Activated CD4-positive, alpha-beta T cell treated with anti-CD3 and anti-CD28 coated beads, Interleukin-2, amount 50 U/mL, for 1 hour (primary cell): Measurements from ENCODE around the gene FBXL7.

Experiments used
- DNase-seq: peaks from one replicate; pipeline ENCODE4 v3.0.0-alpha.2; 2020

FBXL7 gene

DNA sequence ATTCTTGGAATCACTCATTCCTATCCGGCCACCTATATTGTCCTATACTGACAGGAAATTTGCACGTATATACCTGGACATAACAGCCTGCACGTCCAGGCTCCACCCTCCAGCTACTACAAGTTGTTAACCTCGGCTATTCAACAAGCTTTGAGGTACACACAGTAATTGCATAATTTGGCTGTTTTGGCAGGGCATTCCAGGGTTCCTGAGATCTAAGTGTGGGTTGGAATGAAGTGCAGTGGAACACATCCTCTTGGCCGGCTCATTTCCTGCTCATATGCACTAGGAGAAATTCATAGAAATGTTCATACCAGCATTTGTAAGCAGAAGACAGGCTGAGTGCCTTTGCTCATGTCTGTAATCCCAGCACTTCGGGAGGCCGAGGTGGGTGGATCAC is 222.3 kb downstream of the FBXL7 start:
- DNase-seq, result no peak

DNA sequence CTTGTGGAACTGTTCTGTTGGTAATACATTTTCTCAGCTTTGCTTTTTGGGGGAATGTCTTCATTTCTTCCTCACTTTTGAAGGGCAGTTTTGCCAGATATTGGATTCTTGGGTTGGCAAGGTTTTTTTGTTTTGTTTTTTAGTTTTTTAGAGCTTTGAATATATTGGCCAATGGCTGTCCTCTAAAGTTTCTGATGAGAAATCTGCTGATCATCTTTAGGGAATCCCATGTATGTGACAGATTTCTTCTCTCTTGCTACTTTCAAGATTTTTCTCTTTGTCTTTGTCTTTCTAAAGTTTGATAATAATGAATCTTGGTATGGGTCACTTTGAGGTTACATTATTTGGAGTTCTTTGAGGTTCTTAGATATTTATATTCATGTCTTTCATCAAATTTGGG is 227.4 kb downstream of the FBXL7 start:
- DNase-seq, result no peak

DNA sequence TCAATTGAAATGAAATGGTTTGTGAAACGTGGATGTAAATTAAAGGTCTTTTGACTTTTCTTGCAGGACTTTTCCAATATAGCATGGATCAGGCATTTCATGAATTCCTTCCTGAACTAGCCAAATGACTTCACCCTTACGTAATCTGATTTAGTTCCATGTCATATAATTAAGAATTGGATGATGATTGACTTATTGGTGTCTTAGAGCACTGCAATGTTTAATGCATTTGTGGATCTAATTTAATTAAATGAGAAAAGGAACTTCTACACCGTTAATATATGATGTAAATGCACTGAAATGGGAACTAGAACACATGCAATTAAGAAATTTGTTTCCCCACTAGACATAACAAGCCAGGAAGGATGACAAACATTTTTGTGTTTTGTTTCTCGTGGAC is 228.8 kb downstream of the FBXL7 start:
- DNase-seq, result no peak

DNA sequence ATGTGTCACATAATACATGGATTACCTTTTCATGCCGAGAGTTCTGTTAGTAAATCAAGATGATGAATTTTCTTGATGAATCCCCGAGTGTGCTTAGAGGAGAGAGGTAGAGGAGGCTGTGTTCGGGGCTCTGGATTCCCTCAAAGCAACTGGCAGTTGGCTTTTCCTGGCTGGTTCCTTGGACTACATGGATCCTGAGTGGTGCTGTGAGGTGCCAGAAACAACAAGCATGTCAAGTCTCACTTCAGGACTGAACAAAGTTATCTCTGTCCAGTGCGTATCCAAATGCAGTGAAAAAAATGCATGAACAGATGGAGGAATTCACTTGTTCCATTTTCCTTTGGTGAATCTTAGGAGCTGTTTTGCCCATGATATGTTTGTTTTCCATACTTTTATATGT is 231.7 kb downstream of the FBXL7 start:
- no peak for DNase-seq

DNA sequence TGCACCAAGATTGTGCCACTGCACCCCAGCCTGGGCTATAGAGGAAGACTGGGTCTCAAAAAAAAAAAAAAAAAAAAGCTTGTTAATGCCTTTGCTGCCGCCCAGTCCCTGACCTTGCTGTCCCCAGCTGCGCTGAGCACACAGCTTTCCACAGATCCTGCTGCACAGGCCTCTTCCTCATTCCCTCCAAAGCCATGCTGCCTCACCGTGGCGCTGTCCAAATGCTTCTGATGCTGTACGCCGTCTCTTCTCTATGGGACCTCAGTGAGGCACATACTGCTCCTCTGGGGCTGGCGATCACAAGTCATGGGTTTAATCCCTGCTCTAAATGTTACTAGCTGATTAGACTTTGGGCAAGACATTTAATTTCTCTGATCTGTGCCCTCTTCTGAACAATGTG is 234.1 kb downstream of the FBXL7 start:
- no peak for DNase-seq

DNA sequence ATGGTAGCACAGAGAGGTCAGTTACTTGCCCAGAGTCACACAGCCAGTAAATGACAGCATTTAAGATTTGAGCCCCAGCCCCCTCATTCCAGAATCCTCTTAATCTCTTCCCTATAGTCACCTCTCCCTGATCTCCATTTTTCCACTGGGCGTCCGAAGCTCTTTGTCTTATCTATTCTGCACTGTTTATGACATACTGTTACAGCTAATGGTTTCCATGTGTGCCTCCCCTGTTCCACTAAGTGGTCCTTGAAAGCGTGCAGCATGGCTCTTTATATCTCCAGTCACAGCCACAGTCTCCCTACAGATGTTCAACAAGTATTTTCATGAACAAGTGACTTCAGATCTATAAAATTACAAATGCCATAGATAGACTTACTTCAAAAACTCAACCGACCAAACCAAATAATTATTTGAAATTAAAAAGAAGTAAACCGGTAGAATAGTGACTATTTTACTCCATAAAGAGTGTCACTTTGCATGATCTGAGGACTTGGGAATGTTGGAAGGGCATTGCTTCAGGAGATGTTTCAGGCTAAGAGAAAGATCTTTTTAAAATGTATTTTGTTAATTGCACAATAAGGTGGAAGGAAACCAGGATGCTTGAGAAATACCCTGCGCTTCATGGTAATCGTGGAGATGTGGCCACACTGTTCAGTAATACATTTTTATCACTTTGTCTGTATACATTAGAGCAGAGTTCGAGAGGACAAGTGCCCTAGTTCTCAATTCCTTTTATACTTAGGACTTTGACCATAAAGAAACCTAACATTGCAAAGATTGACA is 237.2 kb downstream of the FBXL7 start:
- no peak for DNase-seq

DNA sequence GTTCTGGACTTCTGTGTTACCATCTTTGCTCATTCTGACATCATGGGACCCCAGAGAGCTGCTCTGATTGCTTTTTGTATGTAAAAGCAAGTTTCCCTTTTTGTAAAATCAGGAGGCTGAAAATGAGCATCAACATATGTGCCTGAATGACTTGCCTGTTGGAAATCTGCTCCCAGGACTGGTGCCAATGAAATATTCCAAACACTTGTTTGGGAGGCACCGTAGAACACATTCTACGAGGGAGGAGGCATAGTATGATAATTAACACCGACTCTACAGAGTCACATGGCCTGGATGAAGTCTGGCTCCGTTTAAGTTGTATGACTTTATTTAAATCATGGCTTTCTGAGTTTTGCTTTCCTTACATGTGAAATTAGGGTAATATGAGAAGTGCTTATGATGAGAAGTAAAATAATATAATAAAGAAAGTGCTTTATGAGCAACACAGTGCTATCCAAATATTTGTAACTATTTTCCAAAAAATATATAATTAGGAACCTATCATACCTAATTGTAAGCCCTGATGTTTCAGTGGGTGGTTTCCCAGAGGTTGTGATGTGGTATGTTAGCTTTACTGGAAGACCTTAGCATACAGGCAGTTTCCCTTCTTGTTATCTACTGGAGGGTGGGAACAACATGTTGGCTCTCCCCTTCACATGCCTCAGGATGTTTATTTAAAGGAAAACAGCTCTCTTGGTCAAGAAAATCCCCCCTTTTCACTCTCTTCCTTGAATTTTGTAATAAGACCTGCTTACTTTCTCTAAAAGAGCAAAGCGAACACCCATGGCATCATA is 238.1 kb downstream of the FBXL7 start:
- no peak for DNase-seq

DNA sequence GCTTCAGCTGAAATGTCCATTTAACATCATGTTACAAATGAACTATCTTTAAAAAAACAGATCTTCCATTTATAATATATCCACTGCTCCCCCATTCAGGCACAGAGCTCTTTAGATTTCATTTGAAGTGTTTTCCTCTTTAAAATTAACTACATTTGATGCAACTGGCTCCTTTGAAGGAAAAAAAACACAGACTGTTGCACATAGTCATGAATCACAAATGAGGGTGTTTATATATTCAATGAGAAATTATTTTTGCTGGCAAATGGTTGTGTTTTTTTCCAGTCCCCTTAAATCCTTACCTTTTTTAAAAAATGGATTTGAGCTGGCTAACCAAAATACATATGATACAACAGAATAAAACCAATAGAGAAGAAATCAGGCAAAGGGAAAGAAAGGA is 240.4 kb downstream of the FBXL7 start:
- DNase-seq, result no peak

DNA sequence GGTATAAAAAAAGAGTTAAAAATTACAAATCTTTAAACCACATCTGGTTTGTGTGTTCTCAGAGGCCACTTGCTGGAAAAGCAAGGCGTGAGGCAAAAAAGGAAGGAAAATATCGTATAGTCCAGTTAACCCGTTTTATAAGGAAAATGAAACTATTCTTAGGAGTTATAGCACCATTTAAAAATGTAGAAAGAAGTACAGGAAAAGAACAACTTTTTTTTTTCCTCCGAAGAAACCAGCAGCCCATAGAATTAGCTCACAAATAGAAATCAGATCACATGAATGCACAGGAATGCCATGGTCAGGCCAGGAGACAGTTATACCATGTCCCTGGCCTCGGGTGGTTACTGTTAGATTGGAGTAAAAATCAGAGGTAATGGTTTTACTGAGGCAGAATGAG is 241.6 kb downstream of the FBXL7 start:
- no peak for DNase-seq

DNA sequence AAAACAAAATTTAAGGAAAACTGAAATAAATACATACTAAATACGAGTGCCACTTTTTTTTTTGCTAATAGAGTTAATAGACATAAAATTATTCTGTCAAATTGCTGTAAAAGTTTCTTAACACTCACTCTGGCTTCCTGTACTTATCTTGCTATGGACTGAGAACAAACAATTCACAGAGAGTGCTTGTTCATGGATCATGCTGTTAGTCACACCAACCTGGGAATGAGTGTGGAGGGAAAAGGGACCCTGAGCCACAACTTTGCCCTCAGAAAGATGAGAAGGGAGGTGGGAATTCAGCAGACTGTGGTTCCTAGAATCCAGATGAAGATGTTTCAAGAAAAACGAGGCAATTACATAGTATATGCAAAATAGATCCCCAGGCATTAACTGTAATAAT is 246.9 kb downstream of the FBXL7 start:
- DNase-seq, result no peak

DNA sequence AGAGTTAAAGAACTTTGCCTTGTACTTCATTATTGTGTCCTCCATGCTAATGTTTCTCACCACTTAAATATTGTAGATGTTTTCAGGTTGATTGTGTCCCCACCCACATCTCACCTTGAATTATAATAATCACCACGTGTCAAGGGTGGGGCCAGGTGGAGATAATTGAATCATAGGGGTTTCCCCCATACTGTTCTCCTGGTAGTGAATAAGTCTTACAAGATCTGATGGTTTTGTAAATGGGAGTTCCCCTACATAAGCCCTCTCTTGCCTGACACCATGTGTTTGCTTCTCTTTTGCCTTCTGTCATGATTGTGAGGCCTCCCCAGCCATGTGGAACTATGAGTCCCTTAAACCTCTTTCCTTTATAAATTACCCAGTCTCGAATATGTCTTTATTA is 248.3 kb downstream of the FBXL7 start:
- DNase-seq, result no peak

DNA sequence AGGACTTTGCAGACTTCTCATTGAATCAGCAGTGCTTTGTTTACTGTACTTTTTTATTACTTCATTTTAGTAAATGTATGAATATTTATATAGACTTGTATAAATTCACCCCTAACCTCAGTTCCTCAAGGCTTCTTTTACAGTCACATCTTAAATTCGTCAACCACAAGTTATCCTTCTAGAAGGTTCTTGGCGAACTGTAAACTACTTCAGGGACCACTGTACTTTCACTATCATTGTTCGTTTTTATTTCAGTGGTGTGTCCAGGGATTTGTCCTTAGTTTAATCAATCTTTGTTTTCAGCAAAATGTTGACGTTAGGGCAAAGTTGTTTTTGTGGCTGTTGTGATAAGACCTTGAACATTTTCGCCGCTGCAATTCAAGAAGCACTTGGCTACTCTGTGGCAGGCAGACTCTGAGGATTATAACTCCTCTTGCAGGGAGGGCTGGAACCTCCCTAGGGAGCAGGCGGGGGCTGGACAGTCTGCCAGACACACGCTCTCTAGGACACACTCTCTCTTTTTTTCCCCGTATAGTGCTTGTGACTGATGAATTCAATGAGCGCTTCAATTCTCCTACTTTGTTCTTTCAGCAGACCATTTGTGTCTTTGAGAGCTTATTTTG is 252.8 kb downstream of the FBXL7 start:
- no peak for DNase-seq

DNA sequence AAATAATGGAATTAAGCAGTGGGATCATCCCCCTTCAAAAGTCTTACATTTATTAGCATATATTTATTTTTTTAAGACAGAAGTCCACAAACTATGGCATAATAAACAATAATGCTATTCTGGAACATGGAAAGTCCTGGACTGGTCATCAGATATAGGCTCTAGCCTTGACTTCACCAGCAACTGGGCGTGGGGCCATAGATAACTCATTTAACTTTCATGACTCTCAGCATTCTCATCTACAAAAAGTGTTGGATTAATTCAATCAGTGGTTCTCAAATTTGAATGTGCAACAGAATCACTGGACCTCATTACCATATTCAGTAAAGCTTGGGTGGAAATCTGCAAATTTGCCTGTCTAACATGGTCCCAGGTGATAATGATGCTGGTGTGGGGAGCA is 253.8 kb downstream of the FBXL7 start:
- no peak for DNase-seq

DNA sequence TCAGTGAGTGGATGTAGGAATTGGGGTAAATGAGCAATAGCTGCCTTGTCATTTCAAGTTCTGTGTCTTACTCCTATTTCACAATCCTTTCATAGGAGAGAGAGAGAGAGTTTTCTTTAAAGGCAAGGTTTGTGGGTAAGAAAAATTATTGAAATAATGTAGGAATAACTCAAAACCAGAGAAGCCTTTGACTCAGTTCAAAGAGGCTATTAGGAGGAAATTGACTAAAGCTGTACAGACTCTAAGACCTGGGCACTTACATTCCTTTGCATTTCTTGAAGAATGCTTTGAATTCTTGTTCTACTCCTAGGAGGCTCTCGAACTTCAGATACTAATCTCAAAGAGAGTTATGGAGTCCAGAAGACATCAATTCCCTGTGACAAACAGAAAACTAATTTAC is 257.1 kb downstream of the FBXL7 start:
- DNase-seq, result no peak

DNA sequence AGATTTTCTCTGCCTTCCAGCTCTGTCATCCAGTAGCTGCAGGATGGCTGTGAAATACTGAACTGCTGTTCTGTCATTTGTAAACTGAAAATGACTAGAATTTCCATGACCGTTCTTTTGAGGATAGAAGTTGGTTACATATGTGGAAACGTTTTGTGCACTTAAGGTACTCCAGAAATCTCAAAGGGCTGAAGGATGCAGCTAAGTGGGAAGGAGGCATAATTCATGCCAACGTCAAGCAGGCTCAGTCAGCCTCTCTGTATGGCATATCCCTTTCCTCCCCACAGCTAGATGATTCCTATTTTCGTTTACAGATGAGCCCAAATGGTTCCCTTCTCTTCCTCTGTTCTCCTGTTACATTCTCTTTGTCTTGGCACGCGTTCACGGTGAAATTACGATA is 257.6 kb downstream of the FBXL7 start:
- no peak for DNase-seq

DNA sequence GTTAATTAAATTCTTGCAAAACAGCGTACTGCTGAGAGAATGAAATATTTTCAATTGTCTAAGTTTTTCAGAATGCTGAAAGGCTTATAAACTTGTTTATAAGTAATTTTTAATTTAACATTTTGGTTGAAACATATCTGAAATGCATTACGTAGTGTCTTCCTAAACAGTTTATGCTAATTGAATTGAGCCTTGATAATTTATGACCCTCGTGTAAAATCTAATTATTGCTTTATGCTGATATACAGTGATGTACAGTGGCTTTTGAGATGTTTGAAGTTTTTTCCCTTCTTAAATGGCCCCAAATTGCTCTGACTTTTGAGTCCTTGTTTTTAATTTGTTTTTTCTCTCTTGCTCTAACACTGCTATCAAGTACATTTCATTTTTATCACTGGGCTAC is 262.7 kb downstream of the FBXL7 start:
- DNase-seq, result no peak

DNA sequence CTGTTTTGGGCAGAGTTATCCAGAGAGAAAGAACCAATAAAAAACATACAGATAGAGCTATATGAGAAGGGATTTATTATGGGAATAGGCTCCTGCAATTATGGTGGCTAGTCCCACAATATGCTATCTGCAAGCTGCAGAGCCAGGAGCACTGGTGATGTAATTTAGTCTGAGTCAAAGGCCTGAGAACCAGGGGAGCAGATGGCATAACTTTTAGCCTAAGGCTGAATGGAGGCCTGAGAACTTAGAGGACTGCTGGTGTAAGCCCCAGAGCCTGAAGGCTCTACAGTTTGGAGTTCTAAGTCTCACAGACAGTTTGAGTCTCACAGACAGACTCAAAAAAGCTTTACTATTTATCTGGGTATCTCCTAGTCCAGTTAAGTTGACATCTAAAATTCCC is 263.8 kb downstream of the FBXL7 start:
- DNase-seq, result no peak

DNA sequence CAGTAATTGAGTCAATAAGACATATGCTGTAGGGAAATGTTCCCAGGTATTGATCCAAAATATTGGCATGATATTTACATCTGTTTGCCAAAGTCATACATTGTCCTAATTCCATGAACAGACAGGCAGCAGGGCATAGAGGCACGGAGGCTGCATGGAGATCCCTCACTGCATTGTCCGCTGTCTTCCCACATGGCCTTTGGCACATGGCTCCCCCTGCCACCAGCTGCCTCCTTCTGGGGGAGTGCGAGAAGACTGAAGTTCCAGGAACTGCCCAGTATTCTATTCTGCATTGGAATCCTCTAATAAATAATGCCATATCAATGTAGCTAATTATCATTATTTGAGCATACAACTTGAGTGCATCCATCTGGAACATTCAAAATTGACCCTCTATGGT is 269.0 kb downstream of the FBXL7 start:
- no peak for DNase-seq

DNA sequence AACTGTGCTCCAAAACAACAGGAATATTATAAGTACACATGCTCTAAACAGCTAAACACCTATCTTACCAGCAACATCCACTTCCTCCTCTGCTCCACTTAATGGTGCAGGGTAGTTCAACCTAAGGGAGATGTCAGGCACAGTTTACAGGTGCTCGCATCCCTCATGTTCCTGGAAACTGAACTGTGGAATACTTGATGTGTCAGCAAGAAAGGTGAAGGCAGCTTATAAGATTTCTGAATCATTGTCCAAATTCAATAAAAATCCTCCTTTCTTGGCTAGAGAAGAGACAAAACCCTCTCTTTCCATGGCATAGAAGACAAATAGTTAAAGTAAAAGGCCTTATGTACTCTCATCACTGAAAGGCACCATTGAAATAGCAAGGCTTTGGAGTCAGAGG is 272.2 kb downstream of the FBXL7 start:
- DNase-seq, result no peak

DNA sequence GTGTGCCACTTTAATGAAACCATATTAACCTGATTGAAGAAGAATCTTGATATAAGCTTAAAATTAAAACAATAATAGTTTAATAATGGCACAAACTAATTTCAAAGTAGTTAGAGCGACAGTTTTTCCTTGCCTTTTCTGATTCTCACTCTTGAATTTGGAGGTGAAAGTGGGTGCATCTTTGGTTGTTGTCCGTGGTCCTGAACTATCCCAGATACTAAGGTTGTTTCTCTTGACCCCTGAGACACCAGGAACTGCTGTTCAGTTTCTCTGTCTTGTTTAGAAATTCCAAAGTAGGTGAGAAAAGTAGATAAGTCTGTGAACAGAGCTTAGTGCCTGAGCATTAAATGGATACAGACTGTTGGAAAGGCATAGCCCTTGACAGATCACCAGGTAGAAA is 274.7 kb downstream of the FBXL7 start:
- DNase-seq, result no peak

DNA sequence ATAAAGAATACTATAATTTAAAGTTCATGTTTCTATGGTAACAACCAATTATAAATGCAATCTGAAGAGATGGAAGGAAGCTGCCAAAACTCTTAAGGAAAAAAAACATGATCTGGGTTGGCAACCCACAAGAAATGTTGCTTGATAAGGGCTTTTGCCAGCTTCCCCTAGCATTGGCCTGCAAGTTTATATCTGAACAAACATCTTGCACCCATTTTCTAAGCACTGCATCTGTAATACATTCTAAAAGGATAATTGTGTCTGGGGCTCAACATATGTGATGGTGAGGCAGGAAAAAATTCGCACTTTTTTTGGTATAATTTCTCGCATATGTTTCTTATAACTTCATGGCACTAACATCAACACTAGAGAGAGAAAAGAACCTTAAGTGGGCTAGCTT is 276.4 kb downstream of the FBXL7 start:
- DNase-seq, result no peak

DNA sequence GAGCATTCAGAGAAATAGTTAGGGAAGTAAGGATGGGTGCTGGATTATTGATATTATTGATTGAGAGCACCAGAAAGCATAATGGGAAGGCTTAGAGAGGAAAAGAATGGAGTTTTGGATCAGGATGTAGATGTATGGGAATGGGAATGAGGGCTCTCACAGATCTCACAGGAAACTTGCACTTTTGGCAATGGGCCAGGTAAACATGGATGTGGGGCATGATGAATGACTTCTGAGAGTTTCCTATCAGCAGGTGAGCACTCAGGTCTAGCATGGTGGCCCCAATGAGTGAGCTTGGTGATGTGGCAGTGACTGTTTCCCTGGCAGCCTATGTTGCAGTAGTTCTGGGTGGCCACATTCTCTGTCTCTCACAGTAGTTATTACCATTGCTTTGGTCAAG is 283.8 kb downstream of the FBXL7 start:
- no peak for DNase-seq

DNA sequence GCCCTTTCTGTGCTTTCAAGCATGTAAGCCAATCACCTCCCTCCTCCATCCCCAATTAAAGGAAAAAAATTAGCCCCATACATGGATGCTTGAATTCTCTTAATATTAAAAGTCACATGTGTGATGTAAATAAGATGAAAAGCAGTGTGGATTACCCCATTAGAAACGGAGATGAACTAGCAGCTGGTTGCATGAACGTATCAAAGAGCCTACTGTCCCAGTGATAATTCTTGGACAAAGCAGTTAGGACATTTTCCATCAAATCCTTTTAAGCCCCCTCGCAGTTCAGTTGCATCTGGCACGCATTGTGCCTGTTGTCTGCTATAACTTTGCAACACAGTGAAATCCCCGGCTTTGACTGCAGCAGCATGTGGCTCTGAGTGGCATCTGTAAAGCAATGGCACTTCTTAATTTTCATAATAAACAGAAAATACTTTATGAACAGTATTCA is 285.6 kb downstream of the FBXL7 start:
- DNase-seq, result no peak

DNA sequence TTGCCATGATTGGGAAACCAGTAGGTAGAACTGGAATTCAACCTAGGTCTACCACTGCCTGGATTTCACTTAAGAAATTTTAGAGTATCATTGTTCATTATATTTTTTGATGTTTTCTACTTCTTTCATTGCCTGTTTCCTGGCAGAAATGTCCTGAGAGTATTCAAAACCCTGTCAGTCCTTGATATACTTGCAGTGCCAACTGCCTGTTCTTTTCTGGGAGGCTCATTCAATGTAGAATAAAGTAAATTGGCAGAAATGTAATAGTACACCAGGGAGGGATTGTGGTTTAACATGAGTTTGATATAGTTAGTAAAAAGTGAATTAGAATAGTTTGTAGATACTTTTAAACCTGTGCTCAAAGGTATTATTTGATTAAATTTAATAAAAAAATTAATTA is 286.3 kb downstream of the FBXL7 start:
- no peak for DNase-seq
